Neural progenitor cell (in vitro differentiated cells): ENCODE results near the gene CNP. TPM values are rescaled to one million over a fixed set of nuclear protein-coding genes. Genes with fewer than 3 reads are reported as not detected.
"Not testable (repeated sequence)": the region's sequence is repeated elsewhere in the genome, so short reads cannot be mapped to it uniquely, and the experiment has no call there.

Experiments
- DNase-seq: peaks from one replicate; pipeline ENCODE4 v3.0.0-alpha.2; 2016; ENCODE audit warnings: low spot score
- H2AFZ ChIP-seq: fragments of 200-600 bp; sonication (generic); replicated peaks from 2 replicates; pipeline ENCODE4 v1.6.1; 2016; ENCODE audit warnings: antibody characterized with exemption
- H3F3A ChIP-seq: fragments of 200-600 bp; sonication (generic); 2 replicates; pipeline ENCODE4 v1.6.1; 2016; ENCODE audit warnings: antibody characterized with exemption, low read depth
- H3K27ac ChIP-seq: fragments of 200-600 bp; sonication (generic); 2 replicates; pipeline ENCODE4 v1.5.1; 2016; ENCODE audit warnings: mild to moderate bottlenecking
- H3K27me3 ChIP-seq: fragments of 200-600 bp; sonication (generic); 2 replicates; pipeline ENCODE4 v1.6.1; 2016; ENCODE audit warnings: mild to moderate bottlenecking, moderate library complexity
- H3K36me3 ChIP-seq: fragments of 200-600 bp; sonication (generic); 2 replicates; pipeline ENCODE4 v1.5.1; 2016
- H3K4me1 ChIP-seq: fragments of 200-600 bp; sonication (generic); 2 replicates; pipeline ENCODE4 v1.6.1; 2016; ENCODE audit warnings: mixed run types
- H3K4me2 ChIP-seq: fragments of 200-600 bp; sonication (generic); 2 replicates; pipeline ENCODE4 v1.6.1; 2016
- H3K4me3 ChIP-seq: fragments of 200-600 bp; sonication (generic); 2 replicates; pipeline ENCODE4 v1.5.1; 2016
- H3K79me2 ChIP-seq: fragments of 200-600 bp; sonication (generic); 2 replicates; pipeline ENCODE4 v1.6.1; 2016; ENCODE audit warnings: low read depth
- H3K9ac ChIP-seq: fragments of 200-600 bp; sonication (generic); 2 replicates; pipeline ENCODE4 v1.6.1; 2016
- H3K9me3 ChIP-seq: fragments of 200-600 bp; sonication (generic); 2 replicates; pipeline ENCODE4 v1.5.1; 2016; ENCODE audit warnings: low read depth
- H4K20me1 ChIP-seq: fragments of 200-600 bp; sonication (generic); 2 replicates; pipeline ENCODE4 v1.6.1; 2016; ENCODE audit warnings: low read depth
- H3K27ac Mint-ChIP-seq: 3 replicates; pipeline ENCODE4 v1.8.0; 2021; ENCODE audit warnings: mixed read lengths
- H3K27me3 Mint-ChIP-seq: 2 replicates; pipeline ENCODE4 v1.8.0; 2022; ENCODE audit warnings: low read depth, mild to moderate bottlenecking, inconsistent platforms, moderate library complexity, mixed read lengths; ENCODE audit not compliant: insufficient read depth
- H3K36me3 Mint-ChIP-seq: 3 replicates; pipeline ENCODE4 v1.8.0; 2021; ENCODE audit warnings: mixed read lengths
- H3K4me1 Mint-ChIP-seq: 3 replicates; pipeline ENCODE4 v1.8.0; 2021; ENCODE audit warnings: mixed read lengths
- H3K4me3 Mint-ChIP-seq: 3 replicates; pipeline ENCODE4 v1.8.0; 2021; ENCODE audit warnings: mild to moderate bottlenecking, moderate library complexity, mixed read lengths
- H3K9me3 Mint-ChIP-seq: 3 replicates; pipeline ENCODE4 v1.8.0; 2020; ENCODE audit warnings: mixed read lengths
- CTCF ChIP-seq: fragments of 200-600 bp; sonication (generic); IDR thresholded peaks from 2 replicates; pipeline ENCODE4 v1.5.1; 2017; ENCODE audit warnings: antibody characterized with exemption, mild to moderate bottlenecking
- EZH2 ChIP-seq: fragments of 200-600 bp; sonication (generic); IDR thresholded peaks from 2 replicates; pipeline ENCODE4 v1.6.1; 2017; ENCODE audit warnings: antibody characterized with exemption, mild to moderate bottlenecking, moderate library complexity
- EZH2phosphoT487 ChIP-seq: fragments of 200-600 bp; sonication (generic); IDR thresholded peaks from 2 replicates; pipeline ENCODE4 v1.6.1; 2017; ENCODE audit warnings: antibody characterized with exemption
- total RNA-seq: library from RNA; depleted of rRNA; stranded (reverse); fragments of >200 nt; gene quantifications from 2 replicates; pipeline ENCODE4 v1.2.3, GENCODE V29; 2015; ENCODE audit warnings: low replicate concordance

The CNP gene
- total RNA-seq, 1 donor from 2014 or later = 38.6 TPM

GRCh38 chr17:42010898-42011516 is 44.4 kb downstream of the CNP start:
- H3K9me3 ChIP-seq = no peaks in the 10 kb centered on the region
- TF ChIP-seq EZH2 = no peak
- no peak for TF ChIP-seq EZH2phosphoT487
- no peak for TF ChIP-seq CTCF
- Mint-ChIP-seq H3K36me3 (peaks cover 29% of the 10 kb centered on the region), H3K4me1 (peaks cover 33% of the 10 kb centered on the region), H3K27ac (peak overlapping the region; percentile 27), H3K27me3 (no peaks in the 10 kb centered on the region), H3K9me3 (no peaks in the 10 kb centered on the region), H3K4me3 (no peak overlapping the region)
- H3K4me3 ChIP-seq = no peak overlapping the region
- H4K20me1 ChIP-seq = peaks cover 51% of the 10 kb centered on the region
- no peaks in the 10 kb centered on the region for H3K36me3 ChIP-seq
- no peak overlapping the region for H2AFZ ChIP-seq
- H3K27ac ChIP-seq = no peak overlapping the region
- H3K9ac ChIP-seq = no peak overlapping the region
- H3K4me2 ChIP-seq = no peak overlapping the region
- no peaks in the 10 kb centered on the region for H3K27me3 ChIP-seq
- H3K4me1 ChIP-seq = peaks cover 16% of the 10 kb centered on the region
- peaks cover 100% of the 10 kb centered on the region for H3K79me2 ChIP-seq
- peak; percentile 21 for DNase-seq
- peaks cover 50% of the 10 kb centered on the region for H3F3A ChIP-seq

GRCh38 chr17:42012363-42012762 is 45.8 kb downstream of the CNP start:
- DNase-seq, H3K27me3 Mint-ChIP-seq, H3K4me3 ChIP-seq, H3K9me3 Mint-ChIP-seq, H2AFZ ChIP-seq, H3K27ac ChIP-seq, H3K9ac ChIP-seq, H3K4me3 Mint-ChIP-seq, H3K27me3 ChIP-seq, H3K9me3 ChIP-seq, H3K36me3 ChIP-seq, H3K4me2 ChIP-seq: not testable (repeated sequence)
- Histone ChIP-seq H4K20me1 (peaks cover 41% of the 10 kb centered on the region), H3K4me1 (peaks cover 20% of the 10 kb centered on the region), H3K79me2 (peaks cover 98% of the 10 kb centered on the region), H3F3A (peaks cover 60% of the 10 kb centered on the region)
- Mint-ChIP-seq H3K4me1 (peaks cover 41% of the 10 kb centered on the region), H3K36me3 (peaks cover 26% of the 10 kb centered on the region), H3K27ac (peak overlapping the region; percentile 66)

- H3K4me3 Mint-ChIP-seq, H3K9me3 Mint-ChIP-seq, H3K36me3 ChIP-seq: not testable (repeated sequence)
Observed at GRCh38 chr17:42013740-42014139, 47.1 kb downstream of the CNP start.

GRCh38 chr17:42016411-42016831 is 49.8 kb downstream of the CNP start:
- no peaks in the 10 kb centered on the region for H3K9me3 ChIP-seq
- peak overlapping the region; percentile 98 for H3K4me2 ChIP-seq
- H3K4me3 Mint-ChIP-seq = peak overlapping the region; percentile 97
- no peaks in the 10 kb centered on the region for H3K9me3 Mint-ChIP-seq
- H4K20me1 ChIP-seq = peaks cover 25% of the 10 kb centered on the region
- peaks cover 13% of the 10 kb centered on the region for H3K36me3 Mint-ChIP-seq
- peaks cover 61% of the 10 kb centered on the region for H3K4me1 Mint-ChIP-seq
- peak overlapping the region; percentile 99 for H3K27ac Mint-ChIP-seq
- H3K9ac ChIP-seq = peak overlapping the region; percentile 92
- H3K27me3 Mint-ChIP-seq = peaks cover 5% of the 10 kb centered on the region
- peaks cover 70% of the 10 kb centered on the region for H3F3A ChIP-seq
- peak; percentile 17 for DNase-seq
- H3K79me2 ChIP-seq = peaks cover 73% of the 10 kb centered on the region
- peaks cover 22% of the 10 kb centered on the region for H3K4me1 ChIP-seq
- no peaks in the 10 kb centered on the region for H3K27me3 ChIP-seq
- peak overlapping the region; percentile 93 for H3K4me3 ChIP-seq
- H3K36me3 ChIP-seq = no peaks in the 10 kb centered on the region
- H2AFZ ChIP-seq = peak overlapping the region; percentile 84
- TF ChIP-seq EZH2 (no peak), EZH2phosphoT487 (no peak), CTCF (no peak)
- H3K27ac ChIP-seq = no peak overlapping the region

More at GRCh38 chr17:42013740-42014139, 47.1 kb downstream of the CNP start:
- not testable (repeated sequence) for H3K27me3 Mint-ChIP-seq, H3K27ac ChIP-seq, H3K9ac ChIP-seq, H3K9me3 ChIP-seq, H3K27me3 ChIP-seq, DNase-seq, H2AFZ ChIP-seq, H3K4me3 ChIP-seq
- Mint-ChIP-seq H3K36me3 (peaks cover 26% of the 10 kb centered on the region), H3K27ac (peak overlapping the region; percentile 24), H3K4me1 (peaks cover 50% of the 10 kb centered on the region)
- Histone ChIP-seq H3F3A (peaks cover 73% of the 10 kb centered on the region), H3K79me2 (peaks cover 84% of the 10 kb centered on the region), H3K4me1 (peaks cover 20% of the 10 kb centered on the region), H4K20me1 (peaks cover 36% of the 10 kb centered on the region), H3K4me2 (peak overlapping the region; percentile 5)
